GM10248 (cell line): ENCODE data around the gene PRKCA.
"Not testable (repeated sequence)": the region's sequence is repeated elsewhere in the genome, so short reads cannot be mapped to it uniquely, and the experiment has no call there.

ENCODE experiments used
- CTCF ChIA-PET: fragments of 300-600 bp; sonication (Branson Sonifier 250); formaldehyde crosslinking; extraction: SDS; loops from one replicate; lab custom pipeline; 2021; ENCODE audit warnings: antibody characterized with exemption; lab: Yijun Ruan, JAX
- POLR2A ChIA-PET: fragments of 350-650 bp; sonication (Branson Sonifier 250); formaldehyde crosslinking; extraction: SDS; loops from one replicate; lab custom pipeline; 2020; ENCODE audit warnings: antibody characterized with exemption; lab: Yijun Ruan, JAX
- DNase-seq: peaks from one replicate; pipeline ENCODE4 v3.0.0; 2012; ENCODE audit errors: extremely low spot score
- TF ChIP-seq, protein P1 (sequence below): IDR thresholded peaks from 2 replicates; pipeline ENCODE4 v1.5.1; 2012; ENCODE audit warnings: mild to moderate bottlenecking, low read depth; ENCODE audit errors: extremely low read depth, missing control alignments, control extremely low read depth

PRKCA gene

DNA sequence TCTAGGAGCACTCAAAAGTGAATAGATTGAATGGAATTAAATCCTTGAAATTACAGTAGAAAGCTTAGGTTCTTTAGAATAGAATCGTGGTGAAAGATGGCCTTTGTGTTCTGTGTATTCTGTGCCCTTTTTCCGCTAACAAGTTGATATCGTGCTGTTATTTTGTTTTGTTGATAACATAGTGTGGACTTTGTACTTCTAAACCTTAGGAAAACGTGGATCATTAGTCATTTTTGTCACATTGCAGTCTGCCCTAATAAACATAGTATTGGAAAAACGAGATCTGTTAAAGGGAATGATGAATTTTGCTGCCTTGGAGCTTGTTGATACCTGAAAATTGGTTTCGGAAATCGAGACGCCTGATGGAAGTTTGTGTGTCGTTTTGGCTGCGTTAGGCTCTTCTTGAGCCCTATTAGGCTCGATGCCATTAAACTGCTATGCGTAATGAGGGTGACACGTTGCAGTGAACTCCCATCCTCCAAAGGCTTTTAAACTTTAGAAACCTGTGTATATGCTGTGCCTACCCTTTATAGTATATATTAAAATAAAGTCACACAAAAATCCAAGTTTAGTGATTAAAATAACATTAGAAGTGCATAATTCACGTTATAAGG, 145.7 kb downstream of the PRKCA start:
- ChIA-PET POLR2A (no interaction called here), CTCF (no interaction called here)
- DNase-seq: no peak
- TF ChIP-seq, protein P1, sequence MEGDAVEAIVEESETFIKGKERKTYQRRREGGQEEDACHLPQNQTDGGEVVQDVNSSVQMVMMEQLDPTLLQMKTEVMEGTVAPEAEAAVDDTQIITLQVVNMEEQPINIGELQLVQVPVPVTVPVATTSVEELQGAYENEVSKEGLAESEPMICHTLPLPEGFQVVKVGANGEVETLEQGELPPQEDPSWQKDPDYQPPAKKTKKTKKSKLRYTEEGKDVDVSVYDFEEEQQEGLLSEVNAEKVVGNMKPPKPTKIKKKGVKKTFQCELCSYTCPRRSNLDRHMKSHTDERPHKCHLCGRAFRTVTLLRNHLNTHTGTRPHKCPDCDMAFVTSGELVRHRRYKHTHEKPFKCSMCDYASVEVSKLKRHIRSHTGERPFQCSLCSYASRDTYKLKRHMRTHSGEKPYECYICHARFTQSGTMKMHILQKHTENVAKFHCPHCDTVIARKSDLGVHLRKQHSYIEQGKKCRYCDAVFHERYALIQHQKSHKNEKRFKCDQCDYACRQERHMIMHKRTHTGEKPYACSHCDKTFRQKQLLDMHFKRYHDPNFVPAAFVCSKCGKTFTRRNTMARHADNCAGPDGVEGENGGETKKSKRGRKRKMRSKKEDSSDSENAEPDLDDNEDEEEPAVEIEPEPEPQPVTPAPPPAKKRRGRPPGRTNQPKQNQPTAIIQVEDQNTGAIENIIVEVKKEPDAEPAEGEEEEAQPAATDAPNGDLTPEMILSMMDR: no peak

DNA sequence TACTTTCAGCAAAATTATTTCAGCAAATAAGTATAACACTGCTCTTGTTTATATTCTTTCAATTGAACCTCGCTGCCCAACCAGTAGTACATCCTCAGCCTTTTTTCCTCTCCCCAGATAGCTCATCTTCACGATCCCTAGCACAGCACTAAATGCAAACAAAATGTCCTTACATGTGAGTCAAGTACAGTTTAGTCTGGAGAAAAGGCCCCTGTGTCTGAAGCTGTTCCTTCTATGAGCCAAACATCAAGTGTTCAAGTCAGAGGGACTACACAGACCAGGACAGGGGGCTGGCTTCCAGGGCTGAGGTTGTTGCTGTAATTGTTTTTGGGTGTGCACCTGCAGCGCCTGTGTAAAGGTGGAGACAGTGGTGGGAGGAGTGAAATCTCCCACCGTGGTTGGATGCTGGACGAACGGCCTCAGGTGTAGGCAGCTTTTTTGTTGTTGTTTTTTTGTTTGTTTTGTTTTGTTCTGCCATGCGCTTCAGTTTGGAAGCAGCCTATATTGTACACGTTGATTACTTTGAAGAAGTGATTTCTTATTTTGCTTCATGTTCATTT, 147.1 kb downstream of the PRKCA start:
- ChIA-PET CTCF (interaction anchor here (1.0 to 1.3 kb wide), 2 partner anchors 9 to 117 kb away, joined by 3 read pairs; no protein-coding TSS in a partner anchor), POLR2A (no interaction called here)
- DNase-seq: no peak
- TF ChIP-seq, protein P1: no peak

DNA sequence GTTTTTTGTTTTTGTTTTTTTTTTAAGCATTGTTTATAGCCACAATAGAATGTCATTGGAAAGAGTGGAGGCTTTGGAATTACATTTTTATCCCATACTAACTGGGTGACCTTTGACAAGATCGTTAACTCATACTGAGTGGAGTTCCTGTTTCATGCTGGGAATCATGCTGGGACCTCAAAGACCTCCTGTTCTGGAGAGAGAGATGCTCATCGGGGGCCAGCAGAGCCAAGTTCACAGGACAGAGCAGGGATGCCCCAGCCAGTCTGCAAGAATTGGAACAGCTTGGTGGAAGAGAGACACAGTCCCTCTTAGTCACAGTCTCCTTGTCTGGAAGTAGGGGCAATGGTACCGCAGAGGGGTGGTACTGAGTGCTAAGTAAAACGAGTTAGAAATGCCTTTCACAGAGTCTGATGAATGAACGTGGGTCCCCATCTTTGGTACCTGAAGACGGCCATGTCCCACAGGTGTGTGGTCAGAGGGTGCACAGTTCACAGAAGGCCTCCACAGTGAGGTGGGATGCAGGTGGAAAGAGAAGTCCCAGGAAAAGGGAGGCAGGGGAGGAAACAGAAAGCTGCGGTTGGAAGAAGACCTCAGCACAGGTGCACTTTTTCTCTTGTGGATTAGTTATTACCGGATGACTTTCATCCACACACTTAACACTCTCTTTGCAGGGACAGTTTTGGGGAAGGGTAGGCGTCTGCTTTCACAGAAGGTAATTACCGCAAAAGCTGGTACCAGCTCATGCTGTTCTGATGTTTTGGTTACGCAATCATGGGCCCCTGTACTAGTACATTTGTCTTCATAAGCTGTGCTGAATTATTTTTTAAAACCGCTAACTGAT, 147.8 kb downstream of the PRKCA start:
- TF ChIP-seq, protein P1: no peak
- POLR2A ChIA-PET: no interaction called here
- CTCF ChIA-PET: interaction anchor here (0.8 to 1.3 kb wide), 2 partner anchors 16 to 116 kb away, joined by 3 read pairs; no protein-coding TSS in a partner anchor
- DNase-seq: no peak

DNA sequence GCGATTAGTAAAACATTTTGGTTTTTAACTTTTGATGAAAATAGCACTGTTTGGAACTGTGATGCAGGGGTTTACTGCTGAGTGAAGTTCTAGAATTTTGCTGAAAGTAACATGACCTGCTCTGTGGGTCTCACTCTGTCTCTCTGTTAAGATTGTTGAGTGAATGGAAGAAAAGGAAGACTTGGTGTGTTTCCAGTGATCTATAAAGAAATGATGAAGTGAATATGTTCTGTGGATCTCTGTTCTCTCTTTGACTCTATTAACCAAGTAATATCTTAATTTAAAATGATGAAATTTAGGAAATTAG, 148.4 kb downstream of the PRKCA start:
- POLR2A ChIA-PET: no interaction called here
- TF ChIP-seq, protein P1: no peak
- CTCF ChIA-PET: interaction anchor here (0.8 to 1.3 kb wide), 2 partner anchors 16 to 116 kb away, joined by 3 read pairs; no protein-coding TSS in a partner anchor
- DNase-seq: no peak

- CTCF ChIA-PET: interaction anchor here (0.8 kb wide), 1 partner anchor 17 kb away, joined by 3 read pairs; no protein-coding TSS in a partner anchor
- DNase-seq: no peak
- TF ChIP-seq, protein P1: peak; percentile 7
- POLR2A ChIA-PET: no interaction called here
Measured at GRCh38 chr17:66451188-66452149, 149.1 kb downstream of the PRKCA start.

DNA sequence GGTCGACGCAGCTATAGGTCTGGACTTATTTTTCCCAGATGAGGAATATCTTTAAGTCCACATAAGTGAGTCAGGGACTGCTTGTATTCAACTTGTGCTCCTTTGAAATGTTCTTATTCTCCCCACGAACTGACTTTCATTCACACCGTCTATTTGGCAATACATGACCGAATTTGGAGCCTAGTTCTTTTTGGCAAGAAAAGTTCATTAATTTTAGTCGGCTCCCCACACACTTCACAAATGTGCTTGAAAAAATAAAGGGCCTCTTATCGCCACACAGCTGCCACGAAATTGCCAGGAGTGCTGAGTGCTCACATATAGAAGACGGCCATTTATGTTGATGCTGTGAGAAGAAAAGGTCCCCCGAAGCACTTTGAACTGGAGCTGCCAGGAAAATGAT, 152.6 kb downstream of the PRKCA start:
- TF ChIP-seq, protein P1: no peak
- ChIA-PET CTCF (no interaction called here), POLR2A (no interaction called here)
- DNase-seq: no peak

- CTCF ChIA-PET: interaction anchor here (1.1 to 1.8 kb wide), 2 partner anchors 8 to 10 kb away, joined by 3 to 5 read pairs; no protein-coding TSS in a partner anchor
- POLR2A ChIA-PET, DNase-seq: not testable (repeated sequence)
Measured at GRCh38 chr17:66457499-66457898, 155.1 kb downstream of the PRKCA start.
